Measurements from ENCODE around the gene FAM3A. TPM values are rescaled to one million over a fixed set of nuclear protein-coding genes. Genes with fewer than 3 reads are reported as not detected.

The FAM3A gene
- total and polyA plus RNA-seq, 2 experiments from 2014 or later, result 12.0 to 16.5 TPM

- Mint-ChIP-seq H3K27ac (no peak overlapping the region), H3K27me3 (ENCODE audit: insufficient read depth, low read depth, poor library complexity) (peaks cover 30% of the 10 kb centered on the region), H3K4me1 (peaks cover 3% of the 10 kb centered on the region), H3K9me3 (0 out of 3 replicates have a peak, but pooled peaks cover 3% of the 10 kb centered on the region), H3K4me3 (no peak overlapping the region), H3K36me3 (ENCODE audit: low read depth) (peaks cover under 1% of the 10 kb centered on the region; the same call in 1 of the 3 replicates)
- Histone ChIP-seq H3K4me3 (no peak overlapping the region), H3K4me1 (ENCODE audit: insufficient read depth) (no peaks in the 10 kb centered on the region), H3K9me2 (ENCODE audit: insufficient read depth) (no peaks in the 10 kb centered on the region), H3K4me2 (no peak overlapping the region), H3F3A (replicated peaks; ENCODE audit: low read depth) (no peaks in the 10 kb centered on the region), H2AFZ (no peak overlapping the region), H3K79me2 (replicated peaks; ENCODE audit: insufficient read depth) (no peaks in the 10 kb centered on the region), H3K27me3 (ENCODE audit: insufficient read depth) (peaks cover 43% of the 10 kb centered on the region), H4K20me1 (replicated peaks; ENCODE audit: insufficient read depth) (no peaks in the 10 kb centered on the region), H3K36me3 (ENCODE audit: insufficient read depth) (no peaks in the 10 kb centered on the region), H3K27ac (ENCODE audit: low read depth) (no peak overlapping the region)
- DNase-seq (ENCODE audit: low spot score) (no peak), ATAC-seq (no peak)
- no peak for TF ChIP-seq POLR2AphosphoS5 (IDR thresholded peaks at IDR 0.05; ENCODE audit: low read depth)
- TF ChIP-seq CREB1 (CRISPR knock-in tag; IDR thresholded peaks at IDR 0.05; ENCODE audit: low read depth), result no peak
- TF ChIP-seq STAT1 (IDR thresholded peaks at IDR 0.05; ENCODE audit: unreplicated experiment), result no peak
- TF ChIP-seq ZNF462 (CRISPR knock-in tag; IDR thresholded peaks at IDR 0.05), result no peak
- no peak for TF ChIP-seq ETS1 (IDR thresholded peaks at IDR 0.05)
- no peak for TF ChIP-seq CTCF (conservative IDR thresholded peaks at IDR 0.05; ENCODE audit: low read depth in 2 of 2)
- TF ChIP-seq EZH2phosphoT487 (IDR thresholded peaks at IDR 0.05; ENCODE audit: unreplicated experiment), result no peak
- no peak for TF ChIP-seq ZNF331 (CRISPR knock-in tag; IDR thresholded peaks at IDR 0.05; ENCODE audit: low read depth)
- TF ChIP-seq NANOG (IDR thresholded peaks at IDR 0.05; ENCODE audit: borderline replicate concordance), result no peak
- no peak for TF ChIP-seq EZH2 (IDR thresholded peaks at IDR 0.05; ENCODE audit: low read depth, unreplicated experiment)
- no peak for TF ChIP-seq ZNF114 (CRISPR knock-in tag; IDR thresholded peaks at IDR 0.05)
Measured at GRCh38 chrX:154525606-154526490, 9.8 kb upstream of the FAM3A start.

Data from GM23338 (cell line).